ENCODE results near the gene ARHGEF16.

DNA sequence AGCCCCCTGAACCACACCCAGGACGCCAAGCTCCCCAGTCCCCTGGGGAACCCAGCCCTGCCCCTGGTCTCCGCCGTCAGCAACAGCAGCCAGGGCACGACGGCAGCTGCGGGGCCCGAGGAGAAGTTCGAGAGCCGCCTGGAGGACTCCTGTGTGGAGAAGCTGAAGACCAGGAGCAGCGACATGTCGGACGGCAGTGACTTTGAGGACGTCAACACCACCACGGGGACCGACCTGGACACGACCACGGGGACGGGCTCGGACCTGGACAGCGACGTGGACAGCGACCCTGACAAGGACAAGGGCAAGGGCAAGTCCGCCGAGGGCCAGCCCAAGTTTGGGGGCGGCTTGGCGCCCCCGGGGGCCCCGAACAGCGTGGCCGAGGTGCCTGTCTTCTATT, 42.7 kb upstream of the ARHGEF16 start:
- TF ChIP-seq EZH2phosphoT487 (IDR thresholded peaks at IDR 0.05) (no peak), EZH2 (IDR thresholded peaks at IDR 0.05) (no peak)
- TF ChIP-seq, protein P1, sequence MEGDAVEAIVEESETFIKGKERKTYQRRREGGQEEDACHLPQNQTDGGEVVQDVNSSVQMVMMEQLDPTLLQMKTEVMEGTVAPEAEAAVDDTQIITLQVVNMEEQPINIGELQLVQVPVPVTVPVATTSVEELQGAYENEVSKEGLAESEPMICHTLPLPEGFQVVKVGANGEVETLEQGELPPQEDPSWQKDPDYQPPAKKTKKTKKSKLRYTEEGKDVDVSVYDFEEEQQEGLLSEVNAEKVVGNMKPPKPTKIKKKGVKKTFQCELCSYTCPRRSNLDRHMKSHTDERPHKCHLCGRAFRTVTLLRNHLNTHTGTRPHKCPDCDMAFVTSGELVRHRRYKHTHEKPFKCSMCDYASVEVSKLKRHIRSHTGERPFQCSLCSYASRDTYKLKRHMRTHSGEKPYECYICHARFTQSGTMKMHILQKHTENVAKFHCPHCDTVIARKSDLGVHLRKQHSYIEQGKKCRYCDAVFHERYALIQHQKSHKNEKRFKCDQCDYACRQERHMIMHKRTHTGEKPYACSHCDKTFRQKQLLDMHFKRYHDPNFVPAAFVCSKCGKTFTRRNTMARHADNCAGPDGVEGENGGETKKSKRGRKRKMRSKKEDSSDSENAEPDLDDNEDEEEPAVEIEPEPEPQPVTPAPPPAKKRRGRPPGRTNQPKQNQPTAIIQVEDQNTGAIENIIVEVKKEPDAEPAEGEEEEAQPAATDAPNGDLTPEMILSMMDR (IDR thresholded peaks at IDR 0.05): no peak
